GDM1 (cell line): ENCODE data around the gene DLGAP4.

ENCODE experiments used
- DNase-seq: peaks from one replicate; lab custom pipeline; 2025; lab: John Stamatoyannopoulos, UW

DLGAP4 gene

GRCh38 chr20:36307412-36308325, 1.5 kb downstream of the DLGAP4 start:
- DNase-seq = no peak

GRCh38 chr20:36308353-36308752, 2.2 kb downstream of the DLGAP4 start:
- DNase-seq = no peak

GRCh38 chr20:36308986-36309385, 2.8 kb downstream of the DLGAP4 start:
- no peak for DNase-seq

GRCh38 chr20:36309643-36310042, 3.5 kb downstream of the DLGAP4 start:
- no peak for DNase-seq

DNA sequence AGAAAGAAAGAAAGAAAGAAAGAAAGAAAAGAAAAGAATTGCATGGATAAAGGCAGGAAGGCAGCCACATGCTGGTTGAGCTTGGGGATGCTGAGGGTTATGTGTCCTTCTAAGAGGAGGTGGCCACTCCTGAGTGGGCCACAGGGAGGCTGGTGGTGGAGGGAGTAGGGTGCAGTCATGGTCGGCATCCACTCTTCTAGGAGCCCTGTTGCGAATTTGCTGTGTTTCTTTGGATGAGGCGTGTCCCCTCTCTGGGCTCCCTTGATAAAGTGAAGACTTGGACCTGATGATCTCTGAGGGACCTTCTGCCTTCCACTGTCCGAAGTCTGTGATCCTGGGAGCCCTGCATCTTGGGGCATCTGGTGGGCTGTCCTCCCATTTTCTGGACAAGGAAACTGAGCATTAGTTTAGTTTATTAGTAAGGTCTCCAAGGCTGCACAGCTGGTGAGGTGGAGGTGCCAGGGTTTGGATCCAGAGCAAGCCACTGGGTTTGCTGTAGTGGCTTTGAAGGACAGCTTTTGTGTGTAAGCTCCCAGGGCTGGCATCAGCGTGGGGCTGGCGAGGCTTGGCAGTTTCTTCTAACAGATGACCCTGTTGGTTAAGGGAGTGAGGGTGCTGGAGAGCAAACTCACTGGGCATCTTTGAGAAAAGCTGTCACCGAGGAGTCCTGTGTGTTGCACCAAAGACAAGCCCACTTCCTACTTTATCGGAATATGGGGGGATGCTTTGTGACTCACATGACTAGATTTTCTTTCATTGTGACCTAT, 4.3 kb downstream of the DLGAP4 start:
- no peak for DNase-seq

DNA sequence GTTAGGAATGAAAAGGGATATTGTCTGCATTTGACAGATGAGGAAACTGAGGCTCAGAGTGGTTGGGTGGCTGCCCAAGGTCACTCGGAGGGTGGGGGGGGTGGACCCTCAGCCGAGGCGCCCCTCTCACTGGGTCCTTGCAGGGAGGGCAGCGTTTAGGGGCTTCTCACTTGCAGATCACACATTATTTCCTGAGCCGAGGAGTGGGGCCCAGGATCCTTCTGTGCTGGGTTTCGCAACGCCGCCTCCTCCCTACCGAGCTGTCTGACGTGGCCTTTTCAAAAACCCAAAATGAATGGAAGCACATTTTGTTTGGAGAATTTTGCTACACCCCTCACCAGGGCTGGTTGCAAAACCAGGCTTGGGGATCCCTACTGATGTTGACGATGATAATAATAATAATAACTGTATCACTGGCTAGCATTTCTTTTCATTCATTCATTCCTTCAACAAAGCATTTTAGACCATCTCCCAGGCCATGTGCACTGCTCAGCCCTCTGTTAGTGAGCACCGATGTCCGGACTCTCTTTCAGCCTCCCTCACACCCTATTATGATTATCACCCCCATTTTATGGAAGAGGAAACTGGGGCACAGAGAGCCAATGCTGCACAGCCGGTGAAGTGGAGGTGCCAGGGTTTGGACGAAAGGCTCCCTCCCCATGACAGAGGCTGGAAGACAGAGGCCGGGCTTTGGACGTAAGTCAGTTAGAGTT, 5.2 kb downstream of the DLGAP4 start:
- DNase-seq = no peak

- DNase-seq = no peak
These were observed 6.0 kb downstream of the DLGAP4 start for GRCh38 chr20:36311854-36312723.

DNA sequence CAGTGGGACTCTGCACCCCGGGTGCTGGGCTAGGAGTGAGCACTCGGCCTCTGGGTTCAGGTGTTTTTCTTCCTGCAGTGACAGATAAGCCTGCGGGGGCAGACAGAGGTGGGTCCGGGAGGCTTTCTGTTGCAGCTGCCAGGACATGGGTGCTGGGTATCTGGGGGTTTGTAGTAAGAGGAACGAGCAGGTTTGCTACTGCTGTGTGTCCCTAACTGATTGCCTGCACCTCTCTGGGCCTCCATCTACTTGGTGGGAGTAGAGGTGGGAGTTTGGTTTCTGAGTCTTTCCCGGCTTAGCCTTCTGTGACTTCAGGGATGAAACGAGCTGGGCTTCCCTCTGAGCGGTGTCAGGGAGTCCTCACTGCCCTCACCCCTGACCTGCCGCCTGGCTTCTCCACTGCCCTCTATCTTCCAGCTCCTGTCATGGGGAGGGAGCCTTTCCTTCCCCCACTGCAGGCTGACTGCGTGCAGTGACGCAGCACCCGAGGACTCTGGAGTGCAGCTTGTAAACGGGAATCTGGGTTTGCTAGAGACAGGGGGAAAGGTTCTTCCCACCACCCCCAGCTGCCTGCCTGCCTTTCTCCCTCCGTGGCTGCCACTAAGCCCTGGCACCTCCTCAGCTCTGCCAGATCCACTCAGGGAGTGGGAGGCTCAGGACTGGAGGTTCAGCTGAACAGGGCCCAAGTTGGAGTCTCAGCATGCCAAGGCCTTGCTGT, 6.7 kb downstream of the DLGAP4 start:
- no peak for DNase-seq

DNA sequence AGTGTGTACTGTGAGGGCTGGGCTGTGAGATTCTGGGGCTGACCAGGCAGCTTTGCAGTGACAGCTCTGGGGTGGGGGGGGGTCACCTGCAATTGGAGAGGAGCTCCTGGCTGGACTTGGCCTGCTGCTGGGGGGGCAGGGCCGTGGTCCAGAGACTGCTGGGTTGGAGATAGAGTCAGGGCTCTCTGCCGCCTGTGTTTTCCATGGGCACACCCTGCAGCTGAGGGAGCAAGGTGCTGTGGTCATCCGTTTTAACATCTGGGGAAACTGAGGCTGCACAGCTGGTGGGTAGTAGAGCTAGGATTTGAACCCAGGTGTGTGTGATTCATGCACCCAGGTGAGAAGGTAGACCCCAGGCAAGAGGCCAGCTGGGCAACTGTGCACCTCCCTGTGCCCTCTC, 7.3 kb downstream of the DLGAP4 start:
- DNase-seq = no peak

DNA sequence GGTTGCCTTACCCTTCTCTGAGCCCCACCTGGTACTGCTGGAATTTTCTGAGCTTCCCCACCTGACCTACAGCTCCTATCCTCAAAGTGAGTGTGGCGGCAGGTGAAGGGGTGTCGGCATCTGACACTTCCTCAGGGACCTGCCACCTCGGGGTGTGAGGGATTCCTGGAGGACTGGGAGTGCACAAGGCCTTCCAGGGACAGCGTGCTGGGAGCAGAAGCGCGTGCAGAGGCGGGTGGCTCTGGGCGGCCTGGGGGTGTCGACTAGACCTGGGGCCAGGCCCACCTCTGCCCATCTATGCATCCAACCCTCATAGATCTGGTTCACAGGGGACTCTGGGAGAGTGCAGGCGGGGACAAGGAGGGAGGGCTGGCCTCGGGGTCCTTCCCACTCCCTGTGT, 7.8 kb downstream of the DLGAP4 start:
- no peak for DNase-seq

DNA sequence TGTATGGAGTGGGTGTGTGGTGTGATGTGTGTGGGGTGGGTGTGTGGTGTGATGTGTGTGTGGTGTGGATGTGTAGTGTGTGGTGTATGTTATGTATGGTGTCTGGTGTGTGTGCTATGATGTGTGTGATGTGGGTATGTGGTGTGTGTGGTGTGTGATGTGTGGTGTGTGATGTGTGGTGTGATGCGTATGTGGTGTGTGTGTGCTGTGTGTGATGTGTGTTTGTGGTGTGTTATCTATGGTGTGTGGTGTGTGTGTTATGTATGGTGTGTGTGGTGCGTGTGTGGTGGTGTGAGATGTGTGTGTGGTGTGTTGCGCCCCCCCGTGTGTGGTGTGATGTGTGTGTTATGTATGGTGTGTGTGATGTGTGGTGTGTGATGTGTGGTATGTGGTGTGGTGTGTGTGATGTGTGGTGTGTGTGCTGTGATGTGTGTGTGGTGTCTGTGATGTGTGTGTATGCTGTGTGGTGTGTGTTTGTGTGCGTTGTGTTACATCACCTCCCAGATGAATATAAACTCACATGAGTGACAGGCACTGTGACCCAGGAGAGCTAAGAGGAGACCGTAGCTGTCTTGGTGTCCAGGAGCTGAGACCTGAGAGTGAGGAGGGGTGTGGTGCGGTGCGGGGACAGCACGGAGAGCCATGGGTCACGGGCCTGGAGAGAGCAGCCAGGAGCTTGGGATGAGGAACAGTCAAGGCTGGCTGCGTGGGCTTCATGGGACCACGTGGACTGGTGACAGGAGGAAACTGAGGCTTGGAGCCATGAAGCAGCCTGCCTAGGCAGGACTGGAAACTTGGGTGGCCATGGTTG, 8.8 kb downstream of the DLGAP4 start:
- no peak for DNase-seq

- DNase-seq = no peak
These were observed 9.6 kb downstream of the DLGAP4 start for GRCh38 chr20:36315545-36316351.

DNA sequence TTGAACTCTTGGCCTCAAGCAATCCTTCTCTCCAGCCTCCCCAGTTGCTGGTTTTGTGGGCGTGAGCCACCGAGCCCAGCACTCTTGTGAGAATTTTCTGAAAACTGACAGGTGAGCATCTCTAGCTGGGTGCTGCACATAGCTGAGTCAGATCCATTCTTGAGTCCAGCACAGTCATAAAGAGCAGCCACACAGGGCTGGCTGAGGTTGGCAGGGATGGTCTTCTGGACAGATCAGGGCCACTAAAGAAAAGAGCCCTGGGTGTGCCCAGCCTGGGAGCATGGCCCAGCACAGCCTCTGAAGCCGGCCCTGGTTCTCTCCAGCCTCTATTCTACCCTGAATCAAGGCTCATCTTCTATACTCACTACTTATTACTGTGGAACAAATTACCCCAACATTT, 11.5 kb downstream of the DLGAP4 start:
- no peak for DNase-seq

- DNase-seq = no peak
These were observed 12.0 kb downstream of the DLGAP4 start for GRCh38 chr20:36318166-36318565.

- DNase-seq = no peak
These were observed 13.5 kb downstream of the DLGAP4 start for GRCh38 chr20:36319356-36320260.

DNA sequence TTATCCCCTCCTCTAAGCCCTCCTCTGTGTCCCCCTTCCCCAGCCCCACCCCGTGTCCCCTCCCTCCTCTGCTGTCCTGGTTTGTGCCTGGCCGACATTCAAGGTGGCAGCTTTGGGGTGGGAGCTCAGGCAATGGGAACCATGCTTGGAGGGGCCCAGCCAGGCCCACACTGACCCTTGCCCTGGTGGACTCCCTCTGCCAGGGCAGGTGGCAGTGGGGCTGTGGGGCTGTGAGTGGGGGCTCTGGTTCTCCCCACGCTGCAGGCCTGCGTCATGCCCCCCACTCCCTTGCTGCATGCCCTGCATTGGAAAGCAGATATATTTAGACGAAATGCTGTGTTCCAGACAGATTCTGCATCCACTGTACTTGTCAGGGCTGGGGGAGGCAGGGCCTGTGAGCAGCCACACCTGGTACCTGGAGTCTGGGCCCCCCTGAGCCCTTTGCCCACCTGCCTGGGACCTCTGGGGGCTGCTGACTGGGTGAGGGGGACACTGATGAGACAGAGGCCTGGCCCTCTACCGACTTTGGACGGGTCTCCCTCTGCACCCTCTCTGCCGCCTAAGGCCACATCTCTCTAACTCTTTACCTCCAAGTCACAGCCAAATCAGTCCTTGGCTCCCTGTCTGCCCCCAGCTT, 14.2 kb downstream of the DLGAP4 start:
- DNase-seq = no peak

DNA sequence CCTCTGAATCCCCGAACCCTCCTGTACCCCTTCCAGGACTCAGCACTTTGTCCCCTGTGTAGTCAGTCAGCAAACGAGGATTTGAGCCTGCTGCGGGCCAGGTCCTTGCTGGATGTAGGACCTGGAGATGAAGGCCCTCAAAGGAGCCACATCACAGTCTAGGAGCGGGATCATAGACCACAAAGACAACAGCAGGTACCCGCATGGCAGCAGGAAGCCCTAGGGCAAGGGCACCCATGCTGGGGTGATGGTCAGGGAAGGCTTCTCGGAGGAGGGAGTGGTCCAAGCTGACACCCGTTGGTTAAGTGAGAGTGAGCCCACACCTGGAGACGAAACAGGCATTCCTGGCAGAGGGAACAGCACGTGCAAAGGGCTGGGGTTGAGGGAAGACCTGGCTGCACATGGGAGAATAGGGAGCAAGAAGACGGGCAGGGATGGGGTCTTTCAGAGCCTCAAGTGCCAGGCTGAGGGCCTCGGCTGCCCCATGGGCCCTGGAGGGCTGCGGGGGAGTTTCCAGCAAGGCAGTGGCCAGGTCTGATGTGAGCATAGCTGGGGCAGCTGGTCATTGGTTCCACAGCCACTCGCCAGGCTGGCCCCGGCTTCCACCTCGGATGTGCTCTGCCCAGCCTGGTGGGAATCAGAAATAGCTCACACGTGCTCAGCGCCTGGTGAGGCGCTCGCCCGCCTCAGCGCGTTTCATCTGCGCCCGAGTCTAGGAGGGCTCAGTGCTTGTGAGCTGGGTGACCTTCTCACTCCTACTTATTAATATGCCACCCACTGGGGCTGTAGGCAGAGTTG, 15.0 kb downstream of the DLGAP4 start:
- no peak for DNase-seq
